Prostate gland (tissue), 2 donors: ENCODE data around the gene TNFSF13.

ENCODE experiments used
- POLR2A ChIP-seq: fragments of 450-650 bp; IDR thresholded peaks from one replicate; pipeline ENCODE4 v1.6.1; 2016; ENCODE audit warnings: antibody characterized with exemption, mild to moderate bottlenecking
- TF ChIP-seq, protein P1 (sequence below), 4 experiments: fragments of 200-600 bp in 2 of 4; fragments of 450-650 bp in 2 of 4; sonication (generic) in 2 of 4; IDR thresholded peaks; 1 replicate in 3 of 4; 2 replicates in 1 of 4; pipeline ENCODE4 v1.5.1; 2016 to 2019; ENCODE audit warnings: antibody characterized with exemption in 4 of 4, mild to moderate bottlenecking in 2 of 4, moderate library complexity in 2 of 4

GRCh38 chr17:7561028-7561575 lies 2.6 kb downstream of the TNFSF13 start:
- TF ChIP-seq POLR2A = no peak
- TF ChIP-seq, protein P1, sequence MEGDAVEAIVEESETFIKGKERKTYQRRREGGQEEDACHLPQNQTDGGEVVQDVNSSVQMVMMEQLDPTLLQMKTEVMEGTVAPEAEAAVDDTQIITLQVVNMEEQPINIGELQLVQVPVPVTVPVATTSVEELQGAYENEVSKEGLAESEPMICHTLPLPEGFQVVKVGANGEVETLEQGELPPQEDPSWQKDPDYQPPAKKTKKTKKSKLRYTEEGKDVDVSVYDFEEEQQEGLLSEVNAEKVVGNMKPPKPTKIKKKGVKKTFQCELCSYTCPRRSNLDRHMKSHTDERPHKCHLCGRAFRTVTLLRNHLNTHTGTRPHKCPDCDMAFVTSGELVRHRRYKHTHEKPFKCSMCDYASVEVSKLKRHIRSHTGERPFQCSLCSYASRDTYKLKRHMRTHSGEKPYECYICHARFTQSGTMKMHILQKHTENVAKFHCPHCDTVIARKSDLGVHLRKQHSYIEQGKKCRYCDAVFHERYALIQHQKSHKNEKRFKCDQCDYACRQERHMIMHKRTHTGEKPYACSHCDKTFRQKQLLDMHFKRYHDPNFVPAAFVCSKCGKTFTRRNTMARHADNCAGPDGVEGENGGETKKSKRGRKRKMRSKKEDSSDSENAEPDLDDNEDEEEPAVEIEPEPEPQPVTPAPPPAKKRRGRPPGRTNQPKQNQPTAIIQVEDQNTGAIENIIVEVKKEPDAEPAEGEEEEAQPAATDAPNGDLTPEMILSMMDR (IDR thresholded peaks at IDR 0.05) = peak; percentile 74 to 97 (median 91)
